CD14-positive monocyte (primary cell): ENCODE measurements around the gene SEC23A. TPM values are rescaled to one million over a fixed set of nuclear protein-coding genes. Genes with fewer than 3 reads are reported as not detected.
"Not testable (repeated sequence)": the region's sequence is repeated elsewhere in the genome, so short reads cannot be mapped to it uniquely, and the experiment has no call there.

ENCODE experiments used
- DNase-seq, 3 donors: peaks; one replicate each; pipeline ENCODE4 v3.0.0-alpha.2; 2011 to 2022
- H2AFZ ChIP-seq: 2 replicates; pipeline ENCODE4 v1.6.0; 2012; ENCODE audit warnings: mild to moderate bottlenecking, low read depth, low read length, inconsistent platforms; ENCODE audit not compliant: insufficient read depth, poor library complexity, severe bottlenecking
- H3K27ac ChIP-seq, 2 donors: 1 replicate in 1 of 2; 2 replicates in 1 of 2; pipeline ENCODE4 v1.5.1; 2012 to 2013; ENCODE audit warnings: low read length in 2 of 2, control low read depth in 1 of 2, inconsistent platforms in 1 of 2, low read depth in 1 of 2, mild to moderate bottlenecking in 1 of 2
- H3K27me3 ChIP-seq, 2 donors: one replicate each; pipeline versions ENCODE4 v1.6.0 to v1.6.1; 2011 to 2013; ENCODE audit warnings: low read length in 2 of 2; ENCODE audit not compliant: control insufficient read depth in 2 of 2, insufficient read depth in 2 of 2
- H3K36me3 ChIP-seq, 2 donors: replicated peaks in 1 of 2; 1 replicate in 1 of 2; 2 replicates in 1 of 2; pipeline versions ENCODE4 v1.5.1 to v1.6.1; 2012 to 2013; ENCODE audit warnings: low read length in 2 of 2, control low read depth in 1 of 2, inconsistent platforms in 1 of 2, mild to moderate bottlenecking in 1 of 2; ENCODE audit not compliant: insufficient read depth in 2 of 2, control insufficient read depth in 1 of 2
- H3K4me1 ChIP-seq, 2 donors: 1 replicate in 1 of 2; 2 replicates in 1 of 2; pipeline versions ENCODE4 v1.5.1 to v1.6.1; 2012 to 2013; ENCODE audit warnings: low read length in 2 of 2, control low read depth in 1 of 2, inconsistent platforms in 1 of 2, mild to moderate bottlenecking in 1 of 2, moderate library complexity in 1 of 2; ENCODE audit not compliant: insufficient read depth in 2 of 2, control insufficient read depth in 1 of 2
- H3K4me2 ChIP-seq: replicated peaks from 2 replicates; pipeline ENCODE3; 2012; ENCODE audit warnings: low read length, moderate library complexity, mild to moderate bottlenecking; ENCODE audit not compliant: poor library complexity, severe bottlenecking; ENCODE audit errors: extremely low read depth
- H3K4me3 ChIP-seq, 3 experiments: fragments of 200-600 bp in 1 of 3; sonication (generic) in 1 of 3; replicated peaks in 1 of 3; 1 replicate in 2 of 3; 2 replicates in 1 of 3; pipeline ENCODE4 v1.5.1; 2011 to 2013; ENCODE audit warnings: low read length in 3 of 3, mild to moderate bottlenecking in 3 of 3, control low read depth in 2 of 3, low read depth in 2 of 3, inconsistent platforms in 1 of 3, moderate library complexity in 1 of 3
- H3K79me2 ChIP-seq: 2 replicates; pipeline ENCODE4 v1.6.0; 2012; ENCODE audit warnings: mild to moderate bottlenecking, control low read depth, inconsistent platforms, low read length, moderate library complexity; ENCODE audit not compliant: insufficient read depth
- H3K9ac ChIP-seq: 2 replicates; pipeline ENCODE4 v1.6.0; 2017; ENCODE audit warnings: low read length, mild to moderate bottlenecking; ENCODE audit not compliant: insufficient read depth, poor library complexity, severe bottlenecking
- H3K9me3 ChIP-seq, 2 donors: replicated peaks in 1 of 2; 1 replicate in 1 of 2; 2 replicates in 1 of 2; pipeline versions ENCODE4 v1.5.1 to v1.6.1; 2012 to 2013; ENCODE audit warnings: low read length in 2 of 2, control low read depth in 1 of 2; ENCODE audit not compliant: control insufficient read depth in 1 of 2, insufficient read depth in 1 of 2
- H4K20me1 ChIP-seq: 2 replicates; pipeline ENCODE4 v1.6.0; 2012; ENCODE audit warnings: mild to moderate bottlenecking, low read length, control low read depth, moderate library complexity; ENCODE audit not compliant: insufficient read depth
- H3K27ac Mint-ChIP-seq, 7 donors: one replicate each; pipeline ENCODE4 v1.8.0; 2020; ENCODE audit warnings: mild to moderate bottlenecking in 7 of 7, mixed read lengths in 7 of 7, moderate library complexity in 6 of 7, inconsistent platforms in 2 of 7
- H3K27me3 Mint-ChIP-seq, 3 donors: one replicate each; pipeline ENCODE4 v1.8.0; 2021 to 2022; ENCODE audit warnings: low read depth in 3 of 3, mild to moderate bottlenecking in 3 of 3, mixed read lengths in 3 of 3, moderate library complexity in 3 of 3, inconsistent platforms in 1 of 3
- H3K36me3 Mint-ChIP-seq, 2 donors: one replicate each; pipeline ENCODE4 v1.8.0; 2020; ENCODE audit warnings: mixed read lengths in 2 of 2, inconsistent platforms in 1 of 2, mild to moderate bottlenecking in 1 of 2
- H3K4me1 Mint-ChIP-seq: one replicate; pipeline ENCODE4 v1.8.0; 2020; ENCODE audit warnings: mild to moderate bottlenecking, mixed read lengths
- H3K4me3 Mint-ChIP-seq, 2 donors: one replicate each; pipeline ENCODE4 v1.8.0; 2020; ENCODE audit warnings: mild to moderate bottlenecking in 2 of 2, mixed read lengths in 2 of 2, moderate library complexity in 1 of 2
- H3K9me3 Mint-ChIP-seq, 7 donors: one replicate each; pipeline ENCODE4 v1.8.0; 2020 to 2022; ENCODE audit warnings: mixed read lengths in 7 of 7, mild to moderate bottlenecking in 6 of 7, moderate library complexity in 6 of 7, inconsistent platforms in 2 of 7
- WGBS: methylation state at CpG from one replicate; pipeline ENCODE4 v1.1.5; 2013; ENCODE audit warnings: missing lambda C conversion rate; ENCODE audit not compliant: insufficient coverage; 5-methylcytosine and 5-hydroxymethylcytosine counted together
- intact Hi-C, 2 donors: fragments of 100-400 bp; cut with micrococcal nuclease; formaldehyde crosslinking; loops; one replicate each; pipeline versions ENCODE4 v1.15.0 to v1.15.1; 2023
- polyA minus RNA-seq: library from RNA; depleted of rRNA, polyadenylated mRNA; stranded (reverse); fragments of >200 nt; gene quantifications from 2 replicates; pipeline ENCODE4 v1.2.3, GENCODE V29; 2012
- polyA plus RNA-seq, 3 donors: library from polyadenylated mRNA; depleted of rRNA in 1 of 3; unstranded in 2 of 3; stranded (reverse) in 1 of 3; fragments of 300-500 nt in 2 of 3; fragments of >200 nt in 1 of 3; fragmentation: Illumina TruSeq in 2 of 3; gene quantifications; 1 replicate in 2 of 3; 2 replicates in 1 of 3; pipeline ENCODE4 v1.2.3, GENCODE V29; 2012 to 2021
- total RNA-seq, 12 experiments: library from RNA in 1 of 12; stranded (reverse) in 1 of 12; fragments of 120-200 nt in 1 of 12; gene quantifications; one replicate each; pipeline ENCODE4 v1.2.4 and lab custom pipeline; 2013 to 2026; ENCODE audit warnings: mixed read lengths in 6 of 12, inconsistent platforms in 1 of 12
- TF ChIP-seq, protein P1 (sequence below): fragments of 200-600 bp; IDR thresholded peaks from one replicate; pipeline ENCODE4 v1.8.0; 2022; ENCODE audit warnings: antibody characterized with exemption, mild to moderate bottlenecking

Gene SEC23A
- total RNA-seq (2013), result 59.4 TPM
- 10 to 100 TPM; 13.8 to 37.3 (median 36.4) TPM for polyA plus RNA-seq
- 29.5 and 35.7 TPM in 2 replicates for polyA minus RNA-seq
- total RNA-seq (lab: John Stamatoyannopoulos, UW), result 22.2 to 88.7 (median 57.1) reads per million in 11 experiments

DNA sequence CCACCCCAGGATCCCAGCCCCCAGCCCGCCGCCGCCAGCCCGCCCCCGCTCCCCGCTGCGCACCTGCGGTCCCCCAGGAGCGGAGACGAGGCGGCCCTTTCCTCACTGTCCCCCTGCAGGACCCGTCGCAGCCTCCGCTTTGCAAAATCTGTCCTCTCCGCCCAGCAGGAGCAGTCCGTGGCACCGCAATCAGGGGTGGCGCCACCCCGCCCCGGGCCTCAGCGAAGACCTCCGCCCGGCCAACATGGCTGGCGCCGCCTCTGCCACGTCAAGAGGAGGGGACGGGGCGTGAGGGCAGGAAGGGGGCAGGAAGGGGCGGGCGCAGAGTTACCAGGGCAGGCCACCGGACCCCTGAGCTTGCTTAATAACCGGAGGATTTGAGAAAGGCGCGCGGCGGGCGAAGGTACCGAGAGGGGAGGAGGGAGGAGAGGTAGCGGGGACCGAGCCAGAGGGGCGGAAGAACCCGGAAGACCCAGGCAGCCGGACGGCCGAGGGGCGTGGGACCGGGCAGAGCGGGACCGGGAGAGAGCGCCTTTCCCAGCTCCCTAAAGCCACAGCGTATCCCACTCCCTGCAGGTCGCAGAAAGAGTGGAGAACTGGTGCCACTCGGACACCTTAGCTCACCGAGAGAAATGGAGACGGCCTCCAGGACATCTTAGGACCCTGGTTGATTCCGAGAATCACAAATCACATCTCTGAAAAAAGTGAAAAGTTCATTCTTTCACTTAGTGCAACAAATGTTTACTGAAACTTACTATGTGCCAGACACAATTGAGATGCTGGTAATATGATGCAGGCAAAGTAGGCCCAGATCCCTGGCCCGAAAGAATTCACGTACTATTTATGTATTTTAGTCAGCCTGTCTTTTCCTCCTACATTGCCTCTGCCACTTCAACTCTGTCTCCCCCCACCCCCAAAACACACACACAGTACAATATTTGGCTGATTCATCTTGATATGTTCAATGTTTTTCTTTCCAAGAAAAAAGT, at the start of gene SEC23A:
TSS of gene SEC23A (minus strand) at position 267 of the 989 bp plus-strand sequence. CDS start 7,117 bp downstream, outside the sequence.
- peaks cover 11 to 18% of the 10 kb centered on the region in 2 donors for H3K4me1 ChIP-seq
- no peaks in the 10 kb centered on the region for H3K9me3 ChIP-seq
- no peaks in the 10 kb centered on the region for H3K27me3 ChIP-seq
- Mint-ChIP-seq H3K4me1 (peaks cover 25% of the 10 kb centered on the region), H3K4me3 (peak within 1 kb of the TSS; percentile 93 to 94), H3K27me3 (peaks cover 0 to 2% (median 0%) of the 10 kb centered on the region in 3 donors), H3K9me3 (no peaks in the 10 kb centered on the region), H3K36me3 (peaks cover 3 to 4% of the 10 kb centered on the region in 2 donors), H3K27ac (peak within 1 kb of the TSS; percentile 87 to 95 (median 93))
- peak within 1 kb of the TSS; percentile 75 for H3K4me2 ChIP-seq
- peak; percentile 70 to 82 (median 81) for DNase-seq
- peak within 1 kb of the TSS; percentile 81 to 93 for H3K27ac ChIP-seq
- peak within 1 kb of the TSS; percentile 97 for H2AFZ ChIP-seq
- H3K4me3 ChIP-seq, result peak within 1 kb of the TSS; percentile 83 to 93 (median 85)
- peak within 1 kb of the TSS; percentile 87 for H3K9ac ChIP-seq
- no peaks in the 10 kb centered on the region for H3K36me3 ChIP-seq
- 0% methylated on average over 56 of the region's 58 CpGs for WGBS
- no peaks in the 10 kb centered on the region for H4K20me1 ChIP-seq
- intact Hi-C loops, result loop anchor here (5.0 to 10.0 kb wide), 3 partner anchors 69 to 332 kb away; partner anchors contain the start of genes FBXO33 (in 2 of the 2), PNN (in 1 of the 2) and TRAPPC6B (in 1 of the 2)
- peaks cover 56% of the 10 kb centered on the region for H3K79me2 ChIP-seq
- TF ChIP-seq, protein P1, sequence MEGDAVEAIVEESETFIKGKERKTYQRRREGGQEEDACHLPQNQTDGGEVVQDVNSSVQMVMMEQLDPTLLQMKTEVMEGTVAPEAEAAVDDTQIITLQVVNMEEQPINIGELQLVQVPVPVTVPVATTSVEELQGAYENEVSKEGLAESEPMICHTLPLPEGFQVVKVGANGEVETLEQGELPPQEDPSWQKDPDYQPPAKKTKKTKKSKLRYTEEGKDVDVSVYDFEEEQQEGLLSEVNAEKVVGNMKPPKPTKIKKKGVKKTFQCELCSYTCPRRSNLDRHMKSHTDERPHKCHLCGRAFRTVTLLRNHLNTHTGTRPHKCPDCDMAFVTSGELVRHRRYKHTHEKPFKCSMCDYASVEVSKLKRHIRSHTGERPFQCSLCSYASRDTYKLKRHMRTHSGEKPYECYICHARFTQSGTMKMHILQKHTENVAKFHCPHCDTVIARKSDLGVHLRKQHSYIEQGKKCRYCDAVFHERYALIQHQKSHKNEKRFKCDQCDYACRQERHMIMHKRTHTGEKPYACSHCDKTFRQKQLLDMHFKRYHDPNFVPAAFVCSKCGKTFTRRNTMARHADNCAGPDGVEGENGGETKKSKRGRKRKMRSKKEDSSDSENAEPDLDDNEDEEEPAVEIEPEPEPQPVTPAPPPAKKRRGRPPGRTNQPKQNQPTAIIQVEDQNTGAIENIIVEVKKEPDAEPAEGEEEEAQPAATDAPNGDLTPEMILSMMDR, result no peak

DNA sequence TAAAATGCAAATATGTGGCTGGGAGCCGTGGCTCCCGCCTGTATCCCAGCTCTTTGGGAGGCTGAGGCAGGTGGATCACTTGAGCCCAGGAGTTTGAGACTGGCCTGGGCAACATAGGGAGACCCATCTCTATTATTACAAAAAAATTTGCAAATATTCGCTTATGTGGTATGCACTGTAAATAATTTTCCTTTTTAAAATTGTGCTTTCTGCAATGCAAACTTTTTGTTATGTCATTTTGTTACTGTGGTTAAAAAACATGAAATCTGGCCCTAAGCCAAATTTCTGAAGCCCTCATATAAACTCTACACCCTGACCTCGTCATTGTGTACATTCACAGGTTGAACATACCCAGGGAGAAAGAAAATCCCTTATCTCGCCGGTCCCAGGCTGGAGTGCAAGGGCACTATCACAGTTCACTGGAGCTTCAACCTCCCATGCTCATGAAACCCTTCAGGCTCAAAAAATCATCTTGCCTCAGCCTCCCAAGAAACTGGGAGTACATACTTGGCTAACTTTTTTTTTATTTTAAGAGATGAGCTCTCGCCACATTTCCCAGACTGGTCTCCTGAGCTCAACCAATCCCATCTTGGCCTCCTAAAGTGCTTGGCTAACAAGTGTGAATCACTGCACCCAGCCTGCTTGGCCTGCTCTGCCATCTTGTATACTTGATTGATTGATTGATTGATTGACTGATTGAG, 42.4 kb upstream of the SEC23A start:
- intact Hi-C loops, result no loop called here
- Histone ChIP-seq H3K9ac (no peak overlapping the region), H3K36me3 (peaks cover 28 to 48% of the 10 kb centered on the region in 2 donors), H3K9me3 (peaks cover 0 to 4% of the 10 kb centered on the region in 2 donors), H4K20me1 (no peaks in the 10 kb centered on the region), H3K4me2 (no peak overlapping the region), H3K79me2 (no peaks in the 10 kb centered on the region), H2AFZ (no peak overlapping the region), H3K27me3 (no peaks in the 10 kb centered on the region), H3K4me3 (no peak overlapping the region), H3K4me1 (no peaks in the 10 kb centered on the region), H3K27ac (no peak overlapping the region)
- H3K36me3 Mint-ChIP-seq, result peaks cover 35 to 69% of the 10 kb centered on the region in 2 donors
- no peaks in the 10 kb centered on the region for H3K27me3 Mint-ChIP-seq
- no peak for DNase-seq
- 100% methylated on average over 3 of the region's 7 CpGs for WGBS
- no peak overlapping the region for H3K4me3 Mint-ChIP-seq
- H3K9me3 Mint-ChIP-seq, result peaks cover 0 to 15% (median 8%) of the 10 kb centered on the region in 7 donors
- peak overlapping the region in 1 of 7 donors; percentile 37 for H3K27ac Mint-ChIP-seq
- TF ChIP-seq, protein P1, result no peak
- peaks cover 4% of the 10 kb centered on the region for H3K4me1 Mint-ChIP-seq

DNA sequence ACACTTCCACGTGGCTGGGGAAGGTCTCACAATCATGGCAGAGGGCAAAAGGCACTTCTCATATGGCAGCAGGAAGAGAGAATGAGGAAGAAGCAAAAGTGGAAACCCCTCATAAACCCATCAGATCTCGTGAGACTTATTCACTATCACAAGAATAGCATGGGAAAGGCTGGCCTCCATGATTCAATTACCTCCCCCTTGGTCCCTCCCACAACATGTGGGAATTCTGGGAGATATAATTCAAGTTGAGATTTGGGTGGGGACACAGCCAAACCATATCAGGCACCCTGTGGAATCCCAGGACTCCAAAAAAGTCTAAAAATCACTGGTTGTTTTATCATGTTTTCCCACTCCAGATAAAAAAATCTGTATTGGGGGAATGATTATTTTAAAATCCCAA, 40.2 kb upstream of the SEC23A start:
- DNase-seq, H3K27me3 ChIP-seq, H3K4me2 ChIP-seq, intact Hi-C loops, H3K27me3 Mint-ChIP-seq, H2AFZ ChIP-seq, H3K79me2 ChIP-seq, H3K4me3 Mint-ChIP-seq, H3K27ac ChIP-seq, H3K4me3 ChIP-seq, H3K4me1 Mint-ChIP-seq, H3K4me1 ChIP-seq, H3K9me3 ChIP-seq, H3K9ac ChIP-seq, H4K20me1 ChIP-seq: not testable (repeated sequence)
- Mint-ChIP-seq H3K36me3 (peaks cover 32 to 72% of the 10 kb centered on the region in 2 donors), H3K9me3 (peaks cover 0 to 15% (median 8%) of the 10 kb centered on the region in 7 donors), H3K27ac (peak overlapping the region in 2 of 7 donors; percentile 6 to 8)
- peaks cover 7 to 48% of the 10 kb centered on the region in 2 donors for H3K36me3 ChIP-seq
- no CpG with 5 or more reads among the region's 2 CpGs for WGBS
